ENCODE results near the gene ULBP1.

- no peak for TF ChIP-seq POLR2A (IDR thresholded peaks at IDR 0.05)
- no peak for TF ChIP-seq CTCF (IDR thresholded peaks at IDR 0.05)
- TF ChIP-seq POLR2AphosphoS5 (IDR thresholded peaks at IDR 0.05), result no peak
- TF ChIP-seq EP300 (IDR thresholded peaks at IDR 0.05; ENCODE audit: low read depth), result no peak
Observed at GRCh38 chr6:149991838-149992237, 28.1 kb downstream of the ULBP1 start.

Measured in transverse colon (tissue), 4 donors.